ENCODE measurements around the gene NUP93. TPM values are rescaled to one million over a fixed set of nuclear protein-coding genes. Genes with fewer than 3 reads are reported as not detected.

The NUP93 gene
- total and polyA plus RNA-seq, 9 of the 15 experiments (the other 6 are each of a cell fraction or from before 2014, with no cell fraction given): 92.0 to 162 (median 121) TPM

- TF ChIP-seq REST (IDR thresholded peaks at IDR 0.05; ENCODE audit: borderline replicate concordance) (no peak), REST (CRISPR knock-in tag; IDR thresholded peaks at IDR 0.05; ENCODE audit: low read depth) (no peak), ILF3 (IDR thresholded peaks at IDR 0.05; ENCODE audit: borderline replicate concordance) (no peak), E2F6 (IDR thresholded peaks at IDR 0.05; ENCODE audit: borderline replicate concordance in 1 of 2, extremely low read depth in 1 of 2, insufficient read depth in 1 of 2, insufficient read length in 1 of 2, low read depth in 1 of 2, low read length in 1 of 2, poor library complexity in 1 of 2, severe bottlenecking in 1 of 2) (peak; percentile 61 to 83), SMC3 (conservative IDR thresholded peaks at IDR 0.05; ENCODE audit: insufficient read depth, low read depth, low read length) (no peak), POLR2G (IDR thresholded peaks at IDR 0.05; ENCODE audit: low read depth, low read length) (peak; percentile 91), ETV6 (IDR thresholded peaks at IDR 0.05; ENCODE audit: borderline replicate concordance in 1 of 2, low read depth in 2 of 2, low read length in 1 of 2) (no peak), ETV6 (CRISPR knock-in tag; IDR thresholded peaks at IDR 0.05; ENCODE audit: borderline replicate concordance) (no peak), ZNF23 (CRISPR knock-in tag; IDR thresholded peaks at IDR 0.05) (no peak), CTCF (IDR thresholded peaks at IDR 0.05 in 2 of 3, conservative IDR thresholded peaks at IDR 0.05 in 1 of 3; ENCODE audit: insufficient read depth in 2 of 3, low read depth in 1 of 3, low read length in 3 of 3) (no peak), RBM17 (IDR thresholded peaks at IDR 0.05; ENCODE audit: borderline replicate concordance, low read depth, low read length) (no peak), U2AF1 (optimal IDR thresholded peaks at IDR 0.05; ENCODE audit: low read depth, low read length) (no peak)
Measured at GRCh38 chr16:56729735-56730662, at the start of gene NUP93 (continued).

Data from K562 (cell line).